NCI-H226 (cell line): ENCODE results near the gene DGKE.

Experiments used
- DNase-seq: peaks from one replicate; pipeline ENCODE4 v3.0.0-alpha.2; 2015

The DGKE gene

GRCh38 chr17:56851008-56851407, 17.1 kb downstream of the DGKE start:
- no peak for DNase-seq

GRCh38 chr17:56861899-56862298, 27.9 kb downstream of the DGKE start:
- no peak for DNase-seq

- no peak for DNase-seq
Observed at GRCh38 chr17:56863974-56864373, 30.0 kb downstream of the DGKE start.

GRCh38 chr17:56866076-56866475, 32.1 kb downstream of the DGKE start:
- no peak for DNase-seq

- DNase-seq = no peak
Observed at GRCh38 chr17:56866496-56866895, 32.5 kb downstream of the DGKE start.

- peak; percentile 26 for DNase-seq
Observed at GRCh38 chr17:56867948-56868376, 34.0 kb downstream of the DGKE start.

GRCh38 chr17:56868716-56869115, 34.8 kb downstream of the DGKE start:
- no peak for DNase-seq

- no peak for DNase-seq
Observed at GRCh38 chr17:56870081-56870651, 36.2 kb downstream of the DGKE start.

- DNase-seq = no peak
Observed at GRCh38 chr17:56876766-56877179, 42.8 kb downstream of the DGKE start.

GRCh38 chr17:56879280-56879679, 45.3 kb downstream of the DGKE start:
- DNase-seq = no peak

GRCh38 chr17:56880133-56880532, 46.2 kb downstream of the DGKE start:
- DNase-seq = no peak

- DNase-seq = no peak
Observed at GRCh38 chr17:56880571-56880970, 46.6 kb downstream of the DGKE start.

- DNase-seq = no peak
Observed at GRCh38 chr17:56881685-56882295, 47.8 kb downstream of the DGKE start.

GRCh38 chr17:56883616-56884015, 49.7 kb downstream of the DGKE start:
- no peak for DNase-seq

- no peak for DNase-seq
Observed at GRCh38 chr17:56884483-56885311, 50.7 kb downstream of the DGKE start.

GRCh38 chr17:56885312-56885657, 51.3 kb downstream of the DGKE start:
- DNase-seq = no peak

GRCh38 chr17:56886288-56886731, 52.4 kb downstream of the DGKE start:
- no peak for DNase-seq

GRCh38 chr17:56887105-56887504, 53.2 kb downstream of the DGKE start:
- DNase-seq = no peak

- DNase-seq = peak; percentile 13
Observed at GRCh38 chr17:56887552-56888467, 53.9 kb downstream of the DGKE start.

- no peak for DNase-seq
Observed at GRCh38 chr17:56890390-56890789, 56.4 kb downstream of the DGKE start.

GRCh38 chr17:56890906-56891674, 57.1 kb downstream of the DGKE start:
- no peak for DNase-seq

GRCh38 chr17:56891751-56892150, 57.8 kb downstream of the DGKE start:
- no peak for DNase-seq
